Neural crest cell (in vitro differentiated cells): ENCODE results near the gene PRXL2A. TPM values are rescaled to one million over a fixed set of nuclear protein-coding genes. Genes with fewer than 3 reads are reported as not detected.

Experiments
- DNase-seq: peaks from one replicate; pipeline ENCODE4 v3.0.0; 2021; ENCODE audit warnings: low read depth, mixed read lengths, low spot score
- H3K27ac Mint-ChIP-seq: one replicate; pipeline ENCODE4 v1.8.0; 2021; ENCODE audit warnings: mild to moderate bottlenecking, mixed read lengths; ENCODE audit not compliant: unreplicated experiment
- H3K27me3 Mint-ChIP-seq: 2 replicates; pipeline ENCODE4 v1.8.0; 2021; ENCODE audit warnings: low read depth, mild to moderate bottlenecking, mixed read lengths
- H3K36me3 Mint-ChIP-seq: 2 replicates; pipeline ENCODE4 v1.8.0; 2021; ENCODE audit warnings: low read depth, mild to moderate bottlenecking, mixed read lengths
- H3K4me1 Mint-ChIP-seq: 2 replicates; pipeline ENCODE4 v1.8.0; 2021; ENCODE audit warnings: mixed read lengths
- H3K4me3 Mint-ChIP-seq: one replicate; pipeline ENCODE4 v1.8.0; 2021; ENCODE audit warnings: mild to moderate bottlenecking, mixed read lengths
- H3K9me3 Mint-ChIP-seq: 2 replicates; pipeline ENCODE4 v1.8.0; 2021; ENCODE audit warnings: mixed read lengths
- total RNA-seq: library from RNA; stranded (reverse); gene quantifications from 2 replicates; pipeline ENCODE4 v1.2.1, GENCODE V29; 2021
- TF ChIP-seq, protein P1 (sequence below): fragments of 200-600 bp; sonication (generic); conservative IDR thresholded peaks from 2 replicates; pipeline ENCODE4 v1.5.0; 2021; ENCODE audit warnings: antibody characterized with exemption, mild to moderate bottlenecking

PRXL2A gene
- total RNA-seq, 1 donor from 2014 or later, result 161 TPM

DNA sequence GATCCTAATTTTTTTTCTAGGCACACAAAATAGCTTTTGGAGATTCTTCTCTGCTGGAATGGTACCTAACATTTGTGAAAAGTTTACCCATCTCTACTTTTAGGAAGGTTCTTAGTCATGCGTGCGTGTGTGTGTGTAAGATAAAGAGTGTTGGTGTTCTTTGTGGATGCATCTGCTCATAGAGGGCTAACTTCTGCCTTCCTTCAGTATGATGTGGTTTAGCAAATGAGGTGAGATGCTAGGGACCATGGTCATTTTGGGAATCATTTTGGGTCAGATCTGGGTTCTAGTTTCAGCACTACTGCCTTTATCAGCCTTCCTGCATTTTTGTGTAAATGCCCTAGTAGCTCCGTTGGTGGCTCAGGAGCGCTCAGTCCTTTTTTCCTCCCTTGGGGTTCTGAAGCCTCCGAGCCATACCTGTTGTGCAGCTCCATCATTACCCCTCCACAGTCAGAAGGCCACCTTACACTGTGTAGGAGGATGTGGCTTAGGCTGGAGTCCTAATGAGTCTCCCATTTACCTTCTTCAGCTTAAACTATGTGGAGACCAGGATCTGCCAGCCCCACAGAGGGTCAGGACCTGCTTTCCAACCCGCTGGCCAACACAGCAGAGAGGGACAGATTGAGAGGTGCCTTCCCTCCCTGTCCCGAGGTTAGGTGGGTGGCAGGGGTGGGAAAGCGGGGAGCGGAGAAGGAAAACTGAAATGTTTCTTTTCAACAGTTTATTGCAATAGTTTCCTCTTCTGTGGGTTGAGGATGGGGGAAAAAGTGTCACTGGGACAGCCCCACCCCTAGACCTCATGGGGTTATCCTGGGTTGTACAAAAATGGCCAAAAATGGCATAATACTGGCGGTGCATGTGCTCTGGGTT lies 77.0 kb downstream of the PRXL2A start:
- H3K4me3 Mint-ChIP-seq, result peak overlapping the region; percentile 57
- peak overlapping the region; percentile 96 for H3K27ac Mint-ChIP-seq
- no peak for DNase-seq
- TF ChIP-seq, protein P1, sequence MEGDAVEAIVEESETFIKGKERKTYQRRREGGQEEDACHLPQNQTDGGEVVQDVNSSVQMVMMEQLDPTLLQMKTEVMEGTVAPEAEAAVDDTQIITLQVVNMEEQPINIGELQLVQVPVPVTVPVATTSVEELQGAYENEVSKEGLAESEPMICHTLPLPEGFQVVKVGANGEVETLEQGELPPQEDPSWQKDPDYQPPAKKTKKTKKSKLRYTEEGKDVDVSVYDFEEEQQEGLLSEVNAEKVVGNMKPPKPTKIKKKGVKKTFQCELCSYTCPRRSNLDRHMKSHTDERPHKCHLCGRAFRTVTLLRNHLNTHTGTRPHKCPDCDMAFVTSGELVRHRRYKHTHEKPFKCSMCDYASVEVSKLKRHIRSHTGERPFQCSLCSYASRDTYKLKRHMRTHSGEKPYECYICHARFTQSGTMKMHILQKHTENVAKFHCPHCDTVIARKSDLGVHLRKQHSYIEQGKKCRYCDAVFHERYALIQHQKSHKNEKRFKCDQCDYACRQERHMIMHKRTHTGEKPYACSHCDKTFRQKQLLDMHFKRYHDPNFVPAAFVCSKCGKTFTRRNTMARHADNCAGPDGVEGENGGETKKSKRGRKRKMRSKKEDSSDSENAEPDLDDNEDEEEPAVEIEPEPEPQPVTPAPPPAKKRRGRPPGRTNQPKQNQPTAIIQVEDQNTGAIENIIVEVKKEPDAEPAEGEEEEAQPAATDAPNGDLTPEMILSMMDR, result no peak
- no peaks in the 10 kb centered on the region for H3K27me3 Mint-ChIP-seq
- H3K9me3 Mint-ChIP-seq, result no peaks in the 10 kb centered on the region
- H3K4me1 Mint-ChIP-seq, result peaks cover 66% of the 10 kb centered on the region
- H3K36me3 Mint-ChIP-seq, result peaks cover 14% of the 10 kb centered on the region

DNA sequence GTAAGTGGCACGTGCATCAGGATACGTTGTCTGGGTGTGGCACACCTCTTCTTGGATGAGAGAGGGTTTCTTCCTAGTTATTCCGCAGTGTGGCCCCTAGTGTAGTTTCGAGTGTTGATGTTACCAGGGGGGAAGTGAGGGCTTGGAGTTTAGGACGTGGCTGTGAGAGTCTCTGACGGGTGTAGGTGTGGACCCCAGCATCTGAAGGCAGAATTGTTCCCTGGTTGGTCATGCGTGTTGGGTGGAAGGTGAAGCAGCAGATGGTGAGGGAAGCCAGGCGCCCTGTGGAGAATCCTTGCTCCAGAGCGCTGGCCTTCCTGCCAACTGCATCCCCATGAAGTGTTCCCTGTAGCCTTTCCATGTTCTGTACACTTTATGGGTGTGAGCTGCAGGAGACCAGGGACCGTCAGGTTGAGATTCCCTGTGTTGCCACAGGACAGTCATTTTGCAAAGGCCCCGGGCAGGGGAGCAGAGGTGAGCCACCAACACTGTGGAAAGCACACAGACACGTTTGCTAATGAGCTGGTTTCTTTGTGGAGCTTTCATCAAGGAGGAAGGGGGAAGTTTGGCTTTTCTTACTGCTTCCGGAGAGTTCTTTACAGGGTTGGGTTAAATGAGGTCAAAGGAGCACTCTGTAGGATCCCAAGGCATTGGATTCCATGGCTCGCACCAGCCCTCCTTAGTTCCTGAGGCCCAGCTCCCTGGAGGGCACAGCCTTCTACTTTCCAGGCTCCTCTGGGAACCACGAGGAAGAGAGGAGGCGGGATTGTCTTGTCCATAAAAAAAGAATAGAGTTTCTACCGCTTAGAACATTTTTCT lies 77.8 kb downstream of the PRXL2A start:
- DNase-seq, result no peak
- H3K9me3 Mint-ChIP-seq, result no peaks in the 10 kb centered on the region
- peaks cover 19% of the 10 kb centered on the region for H3K36me3 Mint-ChIP-seq
- peak overlapping the region; percentile 57 for H3K4me3 Mint-ChIP-seq
- peak overlapping the region; percentile 96 for H3K27ac Mint-ChIP-seq
- H3K27me3 Mint-ChIP-seq, result no peaks in the 10 kb centered on the region
- H3K4me1 Mint-ChIP-seq, result peaks cover 61% of the 10 kb centered on the region
- TF ChIP-seq, protein P1, result no peak

Other genes with a start within 250 kb of the PRXL2A start
- gene ANXA11, start 203.0 kb upstream of the PRXL2A start, total RNA-seq, result 25.7 and 36.6 TPM in 2 replicates
- 0.11 TPM in 1 of 2 replicates, not detected in the other for gene MAT1A, start 118.9 kb upstream of the PRXL2A start, total RNA-seq
- not detected in 2 replicates for gene DYDC1, start 51.8 kb upstream of the PRXL2A start, total RNA-seq
- gene DYDC2, start 51.8 kb upstream of the PRXL2A start, total RNA-seq, result 2.5 and 3.5 TPM in 2 replicates
- gene TSPAN14, start 45.8 kb downstream of the PRXL2A start, total RNA-seq, result 140 and 144 TPM in 2 replicates
- 0.09 and 0.16 TPM in 2 replicates for gene SH2D4B, start 129.4 kb downstream of the PRXL2A start, total RNA-seq